Measurements from ENCODE around the gene NLK. TPM values are rescaled to one million over a fixed set of nuclear protein-coding genes. Genes with fewer than 3 reads are reported as not detected.
A peak's percentile ranks its signal among the peaks of the same experiment; 100 is the strongest.

NLK gene
- total RNA-seq, 1 experiment from 2014 or later = 31.8 TPM

DNA sequence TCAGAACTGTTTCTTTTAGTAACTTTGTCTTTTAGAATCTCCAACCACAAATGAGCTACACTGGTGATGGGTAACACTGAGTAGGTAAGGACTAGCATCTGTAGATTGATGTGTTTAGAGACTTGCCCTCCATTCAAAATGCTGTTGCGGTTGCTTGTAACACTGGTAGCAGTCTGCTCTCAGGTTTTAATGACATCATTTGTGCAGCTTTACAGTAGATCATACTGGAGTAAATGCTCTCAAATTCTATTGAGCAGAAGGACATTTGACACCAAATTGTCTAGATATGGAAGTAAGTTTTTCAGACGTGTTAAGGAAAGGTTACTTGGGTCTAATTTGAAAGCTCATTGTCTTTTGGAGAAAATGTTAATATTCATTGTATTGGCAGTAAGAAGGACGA is 98.8 kb downstream of the NLK start:
- WGBS (ENCODE audit: extremely low coverage, insufficient read length, low lambda C conversion rate) = no CpG with 5 or more reads among the region's 3 CpGs
- no peak overlapping the region for H3K4ac ChIP-seq (ENCODE audit: low read depth, low read length)
- no peaks in the 10 kb centered on the region for H3K4me1 ChIP-seq (ENCODE audit: insufficient read depth, low read length)
- TF ChIP-seq CTCF (conservative IDR thresholded peaks at IDR 0.05) = no peak
- no peaks in the 10 kb centered on the region for H3K79me2 ChIP-seq (ENCODE audit: insufficient read depth, low read length)
- no peak overlapping the region for H3T11ph ChIP-seq (ENCODE audit: low read length)
- no peak overlapping the region for H2BK120ac ChIP-seq (ENCODE audit: low read depth, low read length, poor library complexity, severe bottlenecking)
- H3K23me2 ChIP-seq (ENCODE audit: insufficient read length, low read depth, low read length, poor library complexity, severe bottlenecking) = no peaks in the 10 kb centered on the region
- H2BK12ac ChIP-seq (ENCODE audit: insufficient read length, low read depth, low read length) = no peak overlapping the region
- no peak overlapping the region for H3K56ac ChIP-seq (ENCODE audit: insufficient read length, low read depth, low read length)
- Mint-ChIP-seq H3K27ac (peak overlapping the region in 1 of 3 experiments; percentile 35; a peak in 1 of 7 replicates), H3K4me1 (peaks cover 2 to 3% of the 10 kb centered on the region in 2 experiments; a peak in 2 of 4 replicates), H3K4me3 (no peak overlapping the region), H3K27me3 (ENCODE audit: low read depth) (no peaks in the 10 kb centered on the region), H3K36me3 (ENCODE audit: insufficient read depth in 1 of 3, low read depth in 3 of 3) (peaks cover 0 to 5% (median 2%) of the 10 kb centered on the region in 3 experiments; a peak in 1 of 7 replicates), H3K9me3 (no peaks in the 10 kb centered on the region)
- H3K14ac ChIP-seq (ENCODE audit: insufficient read depth, low read length) = no peak overlapping the region
- H3K27me3 ChIP-seq (ENCODE audit: insufficient read depth, low read length) = no peaks in the 10 kb centered on the region
- no peaks in the 10 kb centered on the region for H4K20me1 ChIP-seq (ENCODE audit: control insufficient read depth, insufficient read depth, insufficient read length)
- H3K23ac ChIP-seq (ENCODE audit: insufficient read length, low read depth, low read length) = no peak overlapping the region
- no peak overlapping the region for H2AK5ac ChIP-seq (ENCODE audit: insufficient read length, low read length)
- no peak overlapping the region for H2BK5ac ChIP-seq (ENCODE audit: insufficient read length, low read length)
- H3K9me3 ChIP-seq (ENCODE audit: control insufficient read depth, low read depth, low read length) = no peaks in the 10 kb centered on the region
- DNase-seq = no peak
- H3K9ac ChIP-seq (ENCODE audit: extremely low read depth, insufficient read length, low read length) = no peak overlapping the region
- H4K5ac ChIP-seq (ENCODE audit: insufficient read length, low read depth, low read length) = no peak overlapping the region
- H2AFZ ChIP-seq (ENCODE audit: low read length) = no peak overlapping the region
- H3K4me2 ChIP-seq (ENCODE audit: insufficient read depth, insufficient read length, low read length) = no peak overlapping the region
- H3K27ac ChIP-seq (ENCODE audit: insufficient read length, low read depth, low read length) = no peak overlapping the region
- H2BK15ac ChIP-seq (ENCODE audit: low read depth, low read length) = no peak overlapping the region
- no peaks in the 10 kb centered on the region for H3K79me1 ChIP-seq (ENCODE audit: insufficient read depth, low read depth, low read length, poor library complexity, severe bottlenecking)
- no peak overlapping the region for H4K91ac ChIP-seq (ENCODE audit: insufficient read length, low read depth, low read length)
- no peak overlapping the region for H3K18ac ChIP-seq (ENCODE audit: insufficient read length, low read depth, low read length)
- no peak overlapping the region for H4K8ac ChIP-seq (replicated peaks; ENCODE audit: insufficient read length, low read depth, low read length)
- no peak overlapping the region for H2BK20ac ChIP-seq (ENCODE audit: low read depth, low read length, poor library complexity, severe bottlenecking)

All from H9 (cell line).